HG03442 (cell line): ENCODE data around the gene TCL1B.

Source experiments
- ATAC-seq: cut with Tn5 transposase; IDR thresholded peaks from one replicate; pipeline ENCODE4 v1.9.1; 2021; ENCODE audit warnings: mild to moderate bottlenecking, moderate library complexity; ENCODE audit not compliant: unreplicated experiment

TCL1B gene

DNA sequence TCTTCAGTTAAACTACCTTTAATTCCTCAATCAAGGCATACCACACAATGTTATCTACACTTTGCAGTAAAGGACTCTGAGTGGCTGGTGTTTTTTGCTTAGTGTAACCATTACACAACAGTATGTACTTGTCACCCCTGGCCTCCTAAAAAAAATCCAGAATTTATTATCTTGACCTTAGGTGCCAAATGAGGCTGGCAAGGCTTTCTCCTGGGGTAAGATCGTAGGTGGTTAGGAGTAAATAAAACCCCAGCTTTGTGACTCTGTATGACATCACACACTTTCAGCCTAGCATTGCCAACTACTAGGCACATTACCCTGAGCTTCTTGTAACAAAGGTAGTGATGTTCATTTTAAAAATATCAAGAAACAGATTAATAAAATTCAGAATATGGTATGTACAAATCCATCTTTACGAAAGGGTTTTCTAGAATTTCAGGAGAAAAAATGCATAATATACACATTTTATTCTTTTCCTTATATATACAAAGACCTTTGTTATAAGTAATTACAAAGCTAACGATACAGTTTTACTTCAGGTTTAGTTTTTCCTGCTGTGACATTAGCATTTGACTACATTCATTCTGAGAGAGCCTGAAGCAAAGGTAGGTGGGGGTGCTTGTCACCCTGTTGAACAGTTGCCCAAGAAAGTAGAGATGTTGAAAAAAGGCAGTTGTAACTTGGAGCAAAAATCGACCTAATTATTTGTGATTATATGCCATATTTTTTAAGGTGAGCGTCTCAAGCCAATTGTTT lies 14.2 kb downstream of the TCL1B start:
- ATAC-seq = no peak

DNA sequence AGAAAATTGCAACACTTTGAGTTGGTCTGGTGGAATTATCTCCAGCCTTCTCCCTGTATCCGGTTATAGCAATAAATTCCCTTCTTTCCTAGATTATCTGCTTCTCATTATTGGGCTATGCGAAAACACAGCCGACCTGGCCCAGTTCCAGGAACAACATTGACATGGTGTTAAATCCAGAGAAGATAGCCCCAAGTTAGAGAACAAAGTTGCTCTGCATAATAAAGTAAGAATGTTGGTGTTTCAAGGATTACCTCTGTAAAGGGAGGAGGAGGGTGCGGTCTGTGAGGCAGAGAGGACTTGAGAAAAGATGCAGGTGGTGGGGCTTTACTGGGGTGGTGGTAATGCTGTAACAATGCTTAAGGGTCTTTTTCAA lies 15.6 kb downstream of the TCL1B start:
- no peak for ATAC-seq

DNA sequence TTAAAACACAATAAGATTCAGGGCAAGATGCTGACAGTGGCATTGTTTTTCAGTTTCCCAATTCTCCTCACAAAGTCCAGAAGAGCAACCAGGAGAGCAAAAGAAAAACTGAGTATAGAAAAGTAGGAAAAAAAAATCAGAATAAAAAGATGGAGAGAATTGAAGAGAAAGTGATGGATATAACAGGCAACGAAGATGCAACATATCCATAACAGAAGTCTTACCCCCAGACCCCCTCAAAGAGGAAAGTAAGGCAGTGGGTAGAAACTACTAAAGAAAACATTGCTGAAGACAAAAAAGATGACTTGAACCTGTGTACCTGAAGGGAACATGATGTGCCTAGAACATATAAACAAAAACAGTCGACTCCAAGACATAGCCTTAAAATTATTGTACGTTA lies 17.1 kb downstream of the TCL1B start:
- ATAC-seq = no peak

DNA sequence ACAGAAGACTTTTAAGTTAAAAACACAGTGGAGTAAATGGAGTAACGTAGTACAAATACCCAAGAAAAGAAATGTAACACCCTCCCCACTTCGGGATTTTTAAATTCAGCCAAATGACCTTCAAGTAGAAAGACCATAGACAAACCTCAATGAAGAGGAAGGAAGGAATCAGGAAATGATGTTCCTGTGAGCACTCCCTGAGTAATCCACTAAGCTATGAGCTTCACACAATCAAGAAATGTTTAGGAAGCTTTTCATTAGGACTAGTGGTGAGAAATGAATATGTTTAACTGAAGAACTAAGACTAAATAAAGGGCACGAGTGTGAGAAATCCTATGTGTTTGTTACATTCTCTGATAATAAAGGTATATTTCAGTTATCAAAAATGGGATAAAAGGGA lies 17.6 kb downstream of the TCL1B start:
- no peak for ATAC-seq

DNA sequence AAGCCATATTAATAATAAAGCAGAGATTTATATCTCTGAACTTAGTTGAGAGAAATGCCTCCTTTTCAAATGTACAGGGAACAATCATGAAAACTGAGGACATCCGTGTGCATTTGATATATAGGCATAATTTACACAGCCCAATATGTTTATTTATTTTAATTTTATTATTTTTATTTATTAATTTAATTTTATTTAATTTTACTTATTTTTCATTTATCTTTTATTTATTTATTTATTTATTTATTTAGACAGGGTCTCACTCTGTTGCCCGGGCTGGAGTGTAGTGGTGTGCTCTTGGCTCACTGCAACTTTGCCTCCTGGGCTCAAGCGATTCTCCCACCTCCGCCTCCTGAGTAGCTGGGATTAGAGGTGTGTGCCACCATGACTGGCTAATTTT lies 19.3 kb downstream of the TCL1B start:
- no peak for ATAC-seq

DNA sequence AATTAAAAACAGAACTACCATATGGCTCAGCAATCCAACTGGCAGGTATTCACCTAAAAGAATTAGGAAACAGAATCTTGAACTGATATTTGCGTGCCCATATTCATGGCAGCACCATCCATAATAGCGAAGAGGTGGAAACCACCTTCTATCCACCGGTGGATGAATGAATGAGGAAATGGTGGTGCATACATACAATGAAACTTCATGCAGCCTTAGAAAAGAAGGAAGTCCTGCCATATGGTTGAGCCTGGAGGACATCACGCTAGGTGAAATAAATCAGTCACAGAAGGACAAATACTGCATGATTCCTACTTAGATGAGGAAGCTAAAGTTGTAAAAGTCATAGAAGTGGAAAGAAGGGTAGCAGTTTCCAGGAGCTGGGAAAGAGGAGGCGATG lies 21.1 kb downstream of the TCL1B start:
- ATAC-seq = no peak

DNA sequence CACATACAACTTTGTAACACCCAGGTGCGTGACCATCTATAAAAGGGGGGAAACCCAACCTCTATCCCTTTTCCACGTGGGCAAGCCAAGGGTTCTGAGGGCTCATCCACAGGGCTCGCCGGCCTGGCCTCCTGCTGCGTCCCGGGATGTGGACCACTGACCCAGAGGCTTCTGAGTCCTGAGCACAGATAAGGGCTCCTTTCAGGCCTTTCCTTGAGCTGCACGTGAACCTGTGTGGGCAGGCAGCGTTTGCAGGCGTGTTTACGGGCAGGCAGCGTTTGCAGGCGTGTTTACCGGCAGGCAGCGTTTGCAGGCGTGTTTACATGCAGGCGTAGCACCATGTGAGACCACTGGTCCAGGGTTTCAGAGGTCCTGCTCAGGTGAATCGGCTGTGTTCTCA lies 23.9 kb downstream of the TCL1B start:
- ATAC-seq = no peak

DNA sequence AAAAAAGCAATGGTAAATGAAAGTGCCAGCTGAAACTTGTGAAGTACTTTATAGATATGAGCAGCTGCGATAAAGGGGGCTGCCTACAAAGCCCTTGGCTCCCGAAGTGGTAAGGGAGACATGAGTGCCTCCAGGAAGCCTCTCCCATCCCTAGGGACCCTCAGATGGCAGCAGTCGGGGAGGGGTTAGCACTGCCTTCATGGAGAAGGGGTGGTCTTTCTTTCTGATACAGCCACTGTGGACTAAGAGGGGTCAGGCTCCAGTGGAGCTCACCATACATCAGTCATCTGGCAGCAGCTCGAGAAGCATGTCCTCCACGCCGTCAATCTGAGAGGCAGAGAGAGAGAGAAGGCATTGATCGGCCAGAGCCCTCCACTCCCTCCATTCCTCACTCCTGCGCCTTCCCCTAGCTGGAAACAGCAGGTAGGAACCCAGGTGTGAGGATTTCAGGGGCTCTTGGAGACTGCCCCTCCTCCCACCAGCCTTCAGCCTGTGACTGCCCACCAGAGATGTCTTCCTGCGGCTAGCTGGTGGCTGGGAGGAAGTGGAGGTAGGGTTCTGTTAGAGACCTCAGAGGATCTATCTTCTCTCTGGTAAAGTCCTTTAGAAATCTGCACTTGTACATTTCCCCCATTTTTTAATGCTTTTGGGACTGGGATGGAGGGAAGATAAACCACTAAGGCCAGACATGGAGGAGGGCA lies 25.4 kb downstream of the TCL1B start:
- no peak for ATAC-seq

DNA sequence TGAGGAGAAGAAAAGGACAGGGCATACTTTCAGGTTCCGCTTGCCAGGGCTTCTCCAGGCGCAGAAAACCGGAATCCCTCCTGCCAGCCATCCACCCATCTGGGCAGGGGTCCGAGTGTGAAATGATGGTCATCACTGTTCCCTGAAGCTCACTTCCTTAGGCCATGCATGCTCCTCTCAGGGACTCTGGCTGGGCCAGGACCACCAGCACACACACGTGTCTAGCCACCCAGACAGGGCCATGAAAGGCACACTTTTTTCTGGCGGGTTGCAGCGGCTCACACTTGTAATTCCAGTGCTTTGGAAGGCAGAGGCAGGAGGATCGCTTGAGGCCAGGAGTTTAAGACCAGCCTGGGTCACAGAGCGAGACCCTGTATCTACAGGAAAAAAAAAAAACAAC lies 26.2 kb downstream of the TCL1B start:
- ATAC-seq = no peak

DNA sequence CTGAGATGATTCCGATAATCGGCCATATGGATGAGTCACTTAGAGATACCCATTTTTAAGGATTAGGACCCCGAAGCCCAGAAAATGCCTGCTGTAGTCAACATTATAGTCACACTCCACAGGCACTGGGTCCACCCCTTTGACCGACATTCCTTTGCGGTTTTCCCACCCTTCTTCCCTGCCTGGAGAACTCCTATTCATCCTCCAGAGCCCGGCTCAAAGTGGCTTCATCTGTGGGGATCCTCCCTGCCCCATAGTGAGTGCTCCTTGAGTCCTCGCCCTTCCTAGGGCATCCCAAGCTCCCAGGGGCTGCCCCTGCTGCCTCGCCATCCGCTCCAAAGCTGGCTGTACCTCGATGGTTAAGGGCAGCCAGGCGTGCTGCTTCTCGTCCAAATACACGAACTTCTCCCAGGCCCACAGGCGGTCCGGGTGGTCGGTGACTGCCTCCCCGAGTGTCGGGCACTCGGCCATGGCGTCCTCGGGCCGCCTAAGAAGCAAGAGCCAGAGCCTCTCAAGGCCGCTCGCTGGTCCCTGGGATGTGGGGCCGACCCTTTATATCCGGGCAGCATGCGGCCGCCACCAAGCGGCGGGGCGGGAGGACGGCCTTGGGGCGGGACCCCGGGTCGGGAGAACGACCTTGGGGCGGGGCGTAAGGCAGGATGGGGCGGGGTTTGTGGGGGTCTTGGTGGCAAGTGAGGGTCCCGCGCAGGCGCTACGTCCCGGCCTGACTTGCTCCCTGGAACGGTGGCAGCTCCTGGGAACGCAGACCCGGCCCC lies 27.6 kb downstream of the TCL1B start, which contains the start of gene TCL1A:
Gene TCL1A, minus strand, starts transcription at position 530 of the 776 bp plus-strand sequence. Its CDS starts 59 bp downstream, at position 471.
- peak; percentile 74 for ATAC-seq

DNA sequence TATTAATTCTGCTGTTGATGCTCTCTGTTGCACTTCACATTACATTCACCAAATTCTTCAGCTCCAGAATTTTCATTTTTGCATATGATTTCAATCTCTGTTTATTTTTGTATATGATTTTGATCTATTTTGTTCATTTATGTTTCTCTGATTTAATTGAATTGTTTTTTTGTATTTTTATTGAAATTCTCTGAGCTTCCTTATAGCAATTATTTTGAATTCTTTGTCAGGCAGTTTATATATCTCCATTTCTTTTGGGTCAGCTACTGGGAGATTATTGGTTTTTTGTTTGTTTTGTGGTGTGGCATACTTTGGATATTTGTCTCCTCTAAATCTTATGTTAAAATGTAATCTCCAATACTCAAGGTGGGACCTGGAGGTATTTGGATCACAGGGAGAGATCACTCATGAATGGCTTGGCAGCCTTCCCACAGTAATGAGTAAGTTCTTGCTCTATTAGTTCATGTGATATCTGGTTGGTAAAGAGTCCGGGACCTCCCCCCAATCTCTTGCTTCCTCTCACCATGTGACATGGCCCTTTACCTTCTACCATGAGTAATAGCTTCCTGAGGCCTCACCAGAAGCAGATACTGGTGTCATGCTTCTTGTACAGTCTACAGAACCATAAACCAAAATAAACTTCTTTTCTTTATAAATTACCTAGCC lies 36.4 kb downstream of the TCL1B start:
- no peak for ATAC-seq

DNA sequence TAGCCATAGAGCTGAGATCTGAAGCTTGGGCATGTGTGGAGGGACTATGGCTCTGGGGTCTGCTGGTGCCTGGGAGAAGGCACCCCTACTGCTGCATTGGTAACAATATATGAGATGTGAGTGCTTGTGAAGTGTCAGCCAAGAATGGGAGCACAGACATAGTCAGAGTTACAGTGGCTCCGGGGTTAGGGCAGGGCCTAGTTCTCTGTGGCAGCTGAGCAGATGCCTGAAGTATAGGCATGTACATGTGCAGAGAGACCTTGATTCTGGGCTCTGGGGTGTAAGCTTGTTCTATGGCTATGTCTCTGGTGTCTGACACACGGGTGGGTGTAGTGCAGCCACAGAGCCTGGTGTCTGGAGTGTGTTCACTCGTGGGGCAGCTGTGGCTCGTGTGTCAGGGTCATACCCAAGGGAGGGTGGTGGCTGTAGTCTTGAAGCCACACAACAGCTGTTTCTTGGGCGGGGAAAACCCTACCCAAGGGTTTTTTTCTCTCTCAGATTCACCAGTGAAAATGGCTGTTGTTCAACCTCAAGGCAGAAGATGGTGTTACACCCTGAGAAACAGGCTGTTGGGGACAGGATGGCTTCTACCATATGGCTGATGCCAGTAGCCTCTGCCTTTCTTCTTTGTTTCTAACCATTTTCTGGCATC lies 39.6 kb downstream of the TCL1B start:
- ATAC-seq = peak; percentile 69

DNA sequence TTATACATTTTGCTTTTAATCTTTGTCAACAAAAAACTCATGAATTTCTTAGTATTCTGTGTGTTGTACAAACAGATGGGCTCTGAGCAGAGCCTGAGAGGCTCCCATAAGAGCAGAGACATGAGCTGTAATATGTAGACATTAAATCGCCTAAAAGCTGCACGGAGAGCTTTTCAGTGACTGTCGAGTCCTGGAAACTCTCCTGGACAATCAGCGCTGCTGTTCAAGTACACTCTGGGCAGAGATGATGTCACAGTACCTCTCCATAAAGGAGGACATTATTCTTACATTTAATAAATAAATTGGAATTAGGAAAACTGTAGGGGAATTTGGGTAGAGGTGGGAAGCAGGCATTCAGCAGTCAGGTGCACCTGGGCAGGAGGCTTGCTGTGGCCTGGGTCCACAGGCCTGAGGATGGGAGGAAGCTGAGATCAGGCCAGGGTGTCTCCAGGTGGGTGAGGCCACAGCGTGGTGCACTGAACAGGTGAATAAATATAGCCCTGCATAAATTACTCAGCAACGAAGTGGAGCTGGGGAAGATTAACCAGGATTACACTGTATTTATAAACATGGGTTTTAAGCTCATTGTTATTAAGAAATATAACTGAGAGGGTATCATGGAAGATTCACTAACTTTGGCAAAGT lies 41.0 kb downstream of the TCL1B start:
- no peak for ATAC-seq

DNA sequence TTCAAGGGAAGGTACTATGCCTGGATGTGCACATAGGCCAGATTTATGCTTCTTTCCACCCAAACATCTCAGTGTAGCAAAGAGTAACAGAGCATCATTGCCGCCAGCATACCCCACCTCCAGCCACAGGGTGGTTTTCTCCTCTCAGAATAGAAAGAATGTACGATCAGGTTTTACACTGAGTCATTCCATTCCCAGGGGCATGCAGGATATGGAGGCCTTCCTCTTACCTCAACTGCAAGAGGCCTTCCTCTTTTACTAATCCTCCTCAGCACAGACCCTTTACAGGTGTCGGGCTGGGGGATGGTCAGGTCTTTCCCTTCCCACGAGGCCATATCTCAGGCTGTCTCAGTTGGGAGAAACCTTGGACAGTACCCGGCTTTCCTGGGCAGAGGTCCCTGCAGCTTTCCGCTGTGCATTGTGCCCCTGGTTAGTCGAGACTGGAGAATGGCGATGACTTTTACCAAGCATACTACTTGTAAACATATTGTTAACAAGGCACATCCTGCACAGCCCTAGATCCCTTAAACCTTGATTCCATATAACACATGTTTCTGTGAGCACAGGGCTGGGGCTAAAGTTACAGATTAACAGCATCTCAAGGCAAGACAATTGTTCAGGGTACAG lies 43.3 kb downstream of the TCL1B start:
- peak; percentile 66 for ATAC-seq

DNA sequence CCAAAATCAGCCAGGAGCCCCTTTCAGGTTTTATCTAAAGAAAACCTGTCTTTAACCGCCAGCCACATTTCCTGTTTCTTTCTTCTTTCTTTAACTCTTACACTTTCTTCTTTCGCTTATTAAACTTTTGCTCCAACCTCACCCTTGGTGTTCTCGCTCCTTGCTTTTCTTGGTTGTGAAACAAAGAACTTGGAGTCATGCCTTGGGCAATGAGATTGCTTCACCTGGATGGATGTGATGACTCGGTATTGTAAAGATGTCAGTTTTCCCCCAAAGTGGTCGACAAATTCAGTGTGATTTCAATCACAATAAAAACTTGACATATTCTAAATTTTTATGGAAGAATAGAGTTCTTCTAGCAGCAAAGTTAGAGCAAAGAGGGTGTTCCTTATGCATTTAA lies 43.9 kb downstream of the TCL1B start:
- ATAC-seq = no peak

DNA sequence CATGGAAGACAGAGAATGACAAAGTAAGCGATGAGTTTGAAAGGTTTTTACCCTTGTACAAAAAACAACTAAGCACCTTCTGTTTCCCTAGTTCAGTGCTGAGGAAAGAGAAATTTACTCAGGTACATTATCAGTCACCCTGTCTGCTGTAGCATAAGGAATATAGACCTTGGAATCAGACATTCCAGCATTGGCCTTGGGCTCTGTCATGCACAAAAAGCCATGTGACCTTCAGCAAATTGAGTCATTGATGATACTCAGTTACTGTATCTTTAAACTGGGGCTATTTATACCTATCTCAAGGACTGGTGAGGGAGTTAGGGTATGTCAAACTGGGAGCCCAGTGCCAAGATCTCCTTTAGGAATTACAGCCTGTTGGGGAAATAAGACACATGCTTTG lies 47.0 kb downstream of the TCL1B start:
- ATAC-seq = no peak

DNA sequence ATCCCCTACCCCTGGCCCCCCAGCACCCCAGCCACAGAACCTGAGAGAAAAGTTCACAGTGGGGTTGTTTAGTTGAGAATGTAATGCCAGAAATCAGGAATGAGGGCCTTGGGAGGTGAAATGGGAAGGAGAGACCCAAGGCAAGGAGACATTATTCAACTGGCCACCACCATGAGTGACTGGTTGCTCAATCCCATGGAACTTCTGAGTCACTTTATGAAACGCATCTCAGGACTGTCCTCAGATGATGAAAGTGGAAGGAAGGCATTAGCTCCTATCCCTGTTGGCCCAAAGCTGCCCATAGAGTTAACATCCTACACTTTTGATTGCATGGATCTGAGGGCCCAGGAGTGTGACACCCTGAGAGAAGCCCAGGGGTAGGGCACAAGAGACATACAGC lies 53.1 kb downstream of the TCL1B start:
- no peak for ATAC-seq

DNA sequence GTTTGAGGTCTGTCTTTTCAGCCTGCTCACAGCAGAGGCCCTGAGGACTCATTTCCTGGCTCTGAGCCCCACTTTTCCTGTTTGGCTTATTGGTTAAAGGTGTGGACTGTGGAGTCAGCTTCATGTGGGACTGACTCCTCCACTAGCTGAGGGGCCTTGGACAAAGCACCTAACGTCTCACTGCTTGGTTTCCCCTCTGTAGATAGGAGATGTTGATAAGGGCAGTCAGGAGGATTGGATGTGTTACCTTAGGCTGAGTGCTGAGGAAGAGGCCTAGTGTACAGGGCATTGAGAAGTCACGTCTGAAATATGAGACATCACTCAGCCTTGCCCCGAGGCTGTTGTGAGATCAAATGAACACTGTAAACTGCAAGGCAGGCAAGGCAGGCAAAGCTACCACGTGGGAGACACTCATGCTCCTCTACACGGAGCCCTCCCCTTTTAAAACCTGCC lies 54.8 kb downstream of the TCL1B start:
- no peak for ATAC-seq

DNA sequence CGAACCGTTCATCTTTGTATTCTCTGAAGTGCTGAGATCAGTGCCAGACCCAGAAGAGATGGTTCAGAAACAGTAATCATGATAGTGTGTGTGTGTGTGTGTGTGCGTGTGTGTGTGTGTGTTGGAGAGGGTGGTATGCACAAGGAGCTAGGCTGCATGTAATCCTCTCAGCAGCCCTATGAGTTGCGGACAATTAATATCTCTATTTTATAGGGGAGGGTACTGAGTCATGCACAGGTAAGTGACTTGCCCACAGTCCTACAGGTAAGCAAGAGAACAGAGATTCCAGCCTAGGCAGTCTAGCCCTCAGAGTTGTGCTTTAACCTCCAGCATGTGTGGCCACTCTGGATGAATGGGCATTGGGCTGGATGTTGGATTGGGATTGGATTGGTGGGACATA lies 55.6 kb downstream of the TCL1B start:
- ATAC-seq = no peak
